Cortex of kidney (tissue), 1 donor: ENCODE measurements around the gene CDH12.
"Not testable (repeated sequence)": the region's sequence is repeated elsewhere in the genome, so short reads cannot be mapped to it uniquely, and the experiment has no call there.

Experiments
- DNase-seq: peaks from one replicate; lab custom pipeline; 2025; lab: John Stamatoyannopoulos, UW

CDH12 gene

GRCh38 chr5:22278164-22278563 is 575.0 kb downstream of the CDH12 start:
- DNase-seq, result no peak

GRCh38 chr5:22277006-22277405 is 576.1 kb downstream of the CDH12 start:
- DNase-seq, result no peak

GRCh38 chr5:22265855-22266254 is 587.3 kb downstream of the CDH12 start:
- not testable (repeated sequence) for DNase-seq

- no peak for DNase-seq
Measured at GRCh38 chr5:22258139-22258538, 595.0 kb downstream of the CDH12 start.

- no peak for DNase-seq
Measured at GRCh38 chr5:22250528-22250927, 602.6 kb downstream of the CDH12 start.

GRCh38 chr5:22249209-22249729 is 603.9 kb downstream of the CDH12 start:
- no peak for DNase-seq

- no peak for DNase-seq
Measured at GRCh38 chr5:22245770-22246169, 607.4 kb downstream of the CDH12 start.

GRCh38 chr5:22242532-22242931 is 610.6 kb downstream of the CDH12 start:
- no peak for DNase-seq

GRCh38 chr5:22238047-22238446 is 615.1 kb downstream of the CDH12 start:
- DNase-seq, result no peak

- no peak for DNase-seq
Measured at GRCh38 chr5:22226423-22226822, 626.7 kb downstream of the CDH12 start.

GRCh38 chr5:22223079-22223478 is 630.1 kb downstream of the CDH12 start:
- DNase-seq, result no peak

- DNase-seq, result not testable (repeated sequence)
Measured at GRCh38 chr5:22213703-22214495, 639.2 kb downstream of the CDH12 start.

- DNase-seq, result not testable (repeated sequence)
Measured at GRCh38 chr5:22212254-22212991, 640.7 kb downstream of the CDH12 start.

GRCh38 chr5:22208463-22208862 is 644.7 kb downstream of the CDH12 start:
- DNase-seq, result not testable (repeated sequence)

- DNase-seq, result not testable (repeated sequence)
Measured at GRCh38 chr5:22188651-22189050, 664.5 kb downstream of the CDH12 start.

GRCh38 chr5:22187632-22188228 is 665.4 kb downstream of the CDH12 start:
- DNase-seq, result not testable (repeated sequence)

- DNase-seq, result not testable (repeated sequence)
Measured at GRCh38 chr5:22169226-22169625, 683.9 kb downstream of the CDH12 start.

GRCh38 chr5:22168704-22169103 is 684.4 kb downstream of the CDH12 start:
- not testable (repeated sequence) for DNase-seq

- DNase-seq, result not testable (repeated sequence)
Measured at GRCh38 chr5:22165931-22166330, 687.2 kb downstream of the CDH12 start.

- not testable (repeated sequence) for DNase-seq
Measured at GRCh38 chr5:22164910-22165748, 688.0 kb downstream of the CDH12 start.

- DNase-seq, result not testable (repeated sequence)
Measured at GRCh38 chr5:22156953-22157352, 696.2 kb downstream of the CDH12 start.

- not testable (repeated sequence) for DNase-seq
Measured at GRCh38 chr5:22154779-22155178, 698.4 kb downstream of the CDH12 start.
